ENCODE results near the gene SLC17A1.

The SLC17A1 gene

GRCh38 chr6:25831532-25832306 is at the start of gene SLC17A1:
SLC17A1 (minus strand) TSS chr6:25832052; CDS start chr6:25830557, 1,495 bp downstream.
- no peak for DNase-seq

- DNase-seq = no peak
Measured at GRCh38 chr6:25880601-25881000, 48.7 kb upstream of the SLC17A1 start.

GRCh38 chr6:25878721-25879322 is 47.0 kb upstream of the SLC17A1 start:
- DNase-seq = no peak

- DNase-seq = no peak
Measured at GRCh38 chr6:25875926-25876602, 44.2 kb upstream of the SLC17A1 start.

- DNase-seq = no peak
Measured at GRCh38 chr6:25875563-25875905, 43.7 kb upstream of the SLC17A1 start.

- no peak for DNase-seq
Measured at GRCh38 chr6:25874822-25875562, 43.1 kb upstream of the SLC17A1 start.

- no peak for DNase-seq
Measured at GRCh38 chr6:25874118-25874517, 42.3 kb upstream of the SLC17A1 start, which contains the start of gene SLC17A3. SLC17A3 (minus strand) TSS chr6:25874243; CDS start chr6:25868387, 5,856 bp downstream.

- no peak for DNase-seq
Measured at GRCh38 chr6:25872814-25873213, 41.0 kb upstream of the SLC17A1 start.

- no peak for DNase-seq
Measured at GRCh38 chr6:25869840-25870239, 38.0 kb upstream of the SLC17A1 start.

GRCh38 chr6:25868436-25869183 is 36.8 kb upstream of the SLC17A1 start:
- DNase-seq = no peak

GRCh38 chr6:25866011-25866410 is 34.2 kb upstream of the SLC17A1 start:
- DNase-seq = no peak

GRCh38 chr6:25863360-25863759 is 31.5 kb upstream of the SLC17A1 start:
- DNase-seq = no peak

- no peak for DNase-seq
Measured at GRCh38 chr6:25862199-25862598, 30.3 kb upstream of the SLC17A1 start.

GRCh38 chr6:25852756-25853155 is 20.9 kb upstream of the SLC17A1 start:
- DNase-seq = no peak

- DNase-seq = no peak
Measured at GRCh38 chr6:25851961-25852360, 20.1 kb upstream of the SLC17A1 start.

GRCh38 chr6:25844518-25844917 is 12.7 kb upstream of the SLC17A1 start:
- DNase-seq = no peak

GRCh38 chr6:25842526-25842925 is 10.7 kb upstream of the SLC17A1 start:
- DNase-seq = no peak

- peak; percentile 19 for DNase-seq
Measured at GRCh38 chr6:25835442-25836283, 3.8 kb upstream of the SLC17A1 start.

- DNase-seq = no peak
Measured at GRCh38 chr6:25834950-25835349, 3.1 kb upstream of the SLC17A1 start.

- DNase-seq = no peak
Measured at GRCh38 chr6:25833136-25833535, 1.3 kb upstream of the SLC17A1 start.

- DNase-seq = no peak
Measured at GRCh38 chr6:25832670-25833069, 818 bp upstream of the SLC17A1 start.

- no peak for DNase-seq
Measured at GRCh38 chr6:25832307-25832662, 433 bp upstream of the SLC17A1 start.
